DND-41 (cell line): ENCODE data around the gene VPS72.

Experiments used
- EZH2 ChIP-seq: IDR thresholded peaks from 3 replicates; pipeline ENCODE4 v1.6.1; 2012; ENCODE audit warnings: borderline replicate concordance, low read depth, mild to moderate bottlenecking, moderate library complexity, low read length, inconsistent platforms; ENCODE audit not compliant: severe bottlenecking
- TF ChIP-seq, protein P1 (sequence below): IDR thresholded peaks from 2 replicates; pipeline ENCODE4 v1.5.1; 2012; ENCODE audit warnings: borderline replicate concordance, low read length, moderate library complexity, mild to moderate bottlenecking; ENCODE audit not compliant: poor library complexity, severe bottlenecking; ENCODE audit errors: extremely low read depth

DNA sequence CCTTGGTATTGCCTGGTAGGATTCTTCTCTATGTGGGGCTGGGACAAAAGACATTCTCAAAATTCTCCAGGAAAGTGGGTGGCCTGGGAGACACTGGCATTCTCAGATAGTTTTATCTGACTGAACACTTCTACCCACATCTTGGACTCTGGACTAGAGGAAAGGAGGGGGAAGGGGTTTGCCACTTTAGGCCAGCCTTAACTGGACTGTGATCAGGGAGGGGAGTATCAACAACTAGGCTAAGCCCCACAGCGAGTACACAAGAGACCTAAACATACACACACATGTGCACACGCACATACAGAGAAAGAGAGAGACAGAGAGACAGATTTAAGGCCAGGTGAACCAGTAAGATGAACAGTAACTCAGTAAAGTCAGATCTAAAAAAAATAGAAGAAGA is 42.3 kb downstream of the VPS72 start:
- TF ChIP-seq, protein P1, sequence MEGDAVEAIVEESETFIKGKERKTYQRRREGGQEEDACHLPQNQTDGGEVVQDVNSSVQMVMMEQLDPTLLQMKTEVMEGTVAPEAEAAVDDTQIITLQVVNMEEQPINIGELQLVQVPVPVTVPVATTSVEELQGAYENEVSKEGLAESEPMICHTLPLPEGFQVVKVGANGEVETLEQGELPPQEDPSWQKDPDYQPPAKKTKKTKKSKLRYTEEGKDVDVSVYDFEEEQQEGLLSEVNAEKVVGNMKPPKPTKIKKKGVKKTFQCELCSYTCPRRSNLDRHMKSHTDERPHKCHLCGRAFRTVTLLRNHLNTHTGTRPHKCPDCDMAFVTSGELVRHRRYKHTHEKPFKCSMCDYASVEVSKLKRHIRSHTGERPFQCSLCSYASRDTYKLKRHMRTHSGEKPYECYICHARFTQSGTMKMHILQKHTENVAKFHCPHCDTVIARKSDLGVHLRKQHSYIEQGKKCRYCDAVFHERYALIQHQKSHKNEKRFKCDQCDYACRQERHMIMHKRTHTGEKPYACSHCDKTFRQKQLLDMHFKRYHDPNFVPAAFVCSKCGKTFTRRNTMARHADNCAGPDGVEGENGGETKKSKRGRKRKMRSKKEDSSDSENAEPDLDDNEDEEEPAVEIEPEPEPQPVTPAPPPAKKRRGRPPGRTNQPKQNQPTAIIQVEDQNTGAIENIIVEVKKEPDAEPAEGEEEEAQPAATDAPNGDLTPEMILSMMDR, result no peak
- no peak for TF ChIP-seq EZH2
